Hindlimb muscle (tissue), 1 donor: ENCODE data around the gene AAR2. TPM values are rescaled to one million over a fixed set of nuclear protein-coding genes. Genes with fewer than 3 reads are reported as not detected.

ENCODE experiments used
- DNase-seq: peaks from one replicate; pipeline ENCODE4 v3.0.0-alpha.2; 2013
- polyA plus RNA-seq: library from polyadenylated mRNA; unstranded; fragments of 120-200 nt; gene quantifications from one replicate; pipeline ENCODE4 v1.2.1, GENCODE V29; 2013; ENCODE audit not compliant: insufficient read length

Gene AAR2
- polyA plus RNA-seq, 1 donor, result 25.9 TPM

- no peak for DNase-seq
Observed at GRCh38 chr20:36285746-36286447, 49.6 kb downstream of the AAR2 start.

GRCh38 chr20:36297656-36298055 lies 61.4 kb downstream of the AAR2 start:
- no peak for DNase-seq

GRCh38 chr20:36298061-36298460 lies 61.8 kb downstream of the AAR2 start:
- DNase-seq, result no peak

- no peak for DNase-seq
Observed at GRCh38 chr20:36298795-36299339, 62.6 kb downstream of the AAR2 start.

GRCh38 chr20:36299459-36299858 lies 63.2 kb downstream of the AAR2 start:
- no peak for DNase-seq

- no peak for DNase-seq
Observed at GRCh38 chr20:36301359-36302119, 65.3 kb downstream of the AAR2 start.

- no peak for DNase-seq
Observed at GRCh38 chr20:36303020-36303595, 66.8 kb downstream of the AAR2 start.

- DNase-seq, result no peak
Observed at GRCh38 chr20:36303831-36304230, 67.6 kb downstream of the AAR2 start.

- DNase-seq, result no peak
Observed at GRCh38 chr20:36304786-36305495, 68.7 kb downstream of the AAR2 start.

GRCh38 chr20:36305602-36306551 lies 69.6 kb downstream of the AAR2 start, which contains the start of gene DLGAP4:
Gene DLGAP4, plus strand, starts transcription at chr20:36306339. Its CDS starts 125,379 bp downstream, at chr20:36431718.
- no peak for DNase-seq

Other genes with a start within 250 kb of the AAR2 start
- gene EPB41L1, start 81.7 kb upstream of the AAR2 start, polyA plus RNA-seq, result 20.8 TPM
- 63.8 TPM for gene DLGAP4, start 69.9 kb downstream of the AAR2 start, polyA plus RNA-seq